ENCODE measurements around the gene RNF223.

RNF223 gene

GRCh38 chr1:1063261-1063944 is 10.7 kb downstream of the RNF223 start (continued):
- no peak for TF ChIP-seq PATZ1 (CRISPR knock-in tag; IDR thresholded peaks at IDR 0.05; ENCODE audit: borderline replicate concordance)
- no peak for TF ChIP-seq BACH2 (CRISPR knock-in tag; IDR thresholded peaks at IDR 0.05; ENCODE audit: borderline replicate concordance)
- TF ChIP-seq CSRNP3 (CRISPR knock-in tag; IDR thresholded peaks at IDR 0.05), result no peak
- TF ChIP-seq ZFP3 (CRISPR knock-in tag; IDR thresholded peaks at IDR 0.05), result no peak
- no peak for TF ChIP-seq OSR1 (CRISPR knock-in tag; IDR thresholded peaks at IDR 0.05)
- no peak for TF ChIP-seq ZFP30 (CRISPR knock-in tag; IDR thresholded peaks at IDR 0.05)
- TF ChIP-seq PPARA (CRISPR knock-in tag; IDR thresholded peaks at IDR 0.05; ENCODE audit: borderline replicate concordance), result no peak
- no peak for TF ChIP-seq SNAI2 (CRISPR knock-in tag; IDR thresholded peaks at IDR 0.05)
- TF ChIP-seq ESRRG (CRISPR knock-in tag; IDR thresholded peaks at IDR 0.05), result no peak

GRCh38 chr1:1062348-1063163 is 11.6 kb downstream of the RNF223 start:
- peak; percentile 6; the same call in 1 of the 3 replicates for ATAC-seq

More at GRCh38 chr1:1062348-1063163, 11.6 kb downstream of the RNF223 start:
- TF ChIP-seq CREB5 (CRISPR knock-in tag; IDR thresholded peaks at IDR 0.05; ENCODE audit: low read depth), result no peak
- no peak for TF ChIP-seq TSHZ2 (CRISPR knock-in tag; IDR thresholded peaks at IDR 0.05)
- no peak for TF ChIP-seq ZNF8 (CRISPR knock-in tag; IDR thresholded peaks at IDR 0.05)
- TF ChIP-seq POU6F1 (CRISPR knock-in tag; IDR thresholded peaks at IDR 0.05; ENCODE audit: borderline replicate concordance, low read depth), result no peak
- TF ChIP-seq BACH2 (CRISPR knock-in tag; IDR thresholded peaks at IDR 0.05; ENCODE audit: borderline replicate concordance), result no peak
- no peak for TF ChIP-seq ZNF565 (CRISPR knock-in tag; conservative IDR thresholded peaks at IDR 0.05; ENCODE audit: low read depth)
- TF ChIP-seq PPARA (CRISPR knock-in tag; IDR thresholded peaks at IDR 0.05; ENCODE audit: borderline replicate concordance), result no peak
- no peak for TF ChIP-seq PATZ1 (CRISPR knock-in tag; IDR thresholded peaks at IDR 0.05; ENCODE audit: borderline replicate concordance)
- TF ChIP-seq GLIS3 (CRISPR knock-in tag; IDR thresholded peaks at IDR 0.05), result no peak
- no peak for TF ChIP-seq RARB (CRISPR knock-in tag; IDR thresholded peaks at IDR 0.05)

Data from SK-N-SH treated with all-trans-retinoic acid at 6 μM for 48 hours (cell line).